Measurements from ENCODE around the gene LPCAT3. TPM values are rescaled to one million over a fixed set of nuclear protein-coding genes. Genes with fewer than 3 reads are reported as not detected.

Gene LPCAT3, protein sequence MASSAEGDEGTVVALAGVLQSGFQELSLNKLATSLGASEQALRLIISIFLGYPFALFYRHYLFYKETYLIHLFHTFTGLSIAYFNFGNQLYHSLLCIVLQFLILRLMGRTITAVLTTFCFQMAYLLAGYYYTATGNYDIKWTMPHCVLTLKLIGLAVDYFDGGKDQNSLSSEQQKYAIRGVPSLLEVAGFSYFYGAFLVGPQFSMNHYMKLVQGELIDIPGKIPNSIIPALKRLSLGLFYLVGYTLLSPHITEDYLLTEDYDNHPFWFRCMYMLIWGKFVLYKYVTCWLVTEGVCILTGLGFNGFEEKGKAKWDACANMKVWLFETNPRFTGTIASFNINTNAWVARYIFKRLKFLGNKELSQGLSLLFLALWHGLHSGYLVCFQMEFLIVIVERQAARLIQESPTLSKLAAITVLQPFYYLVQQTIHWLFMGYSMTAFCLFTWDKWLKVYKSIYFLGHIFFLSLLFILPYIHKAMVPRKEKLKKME
- total RNA-seq = 33.8 and 35.5 TPM in 2 replicates

DNA sequence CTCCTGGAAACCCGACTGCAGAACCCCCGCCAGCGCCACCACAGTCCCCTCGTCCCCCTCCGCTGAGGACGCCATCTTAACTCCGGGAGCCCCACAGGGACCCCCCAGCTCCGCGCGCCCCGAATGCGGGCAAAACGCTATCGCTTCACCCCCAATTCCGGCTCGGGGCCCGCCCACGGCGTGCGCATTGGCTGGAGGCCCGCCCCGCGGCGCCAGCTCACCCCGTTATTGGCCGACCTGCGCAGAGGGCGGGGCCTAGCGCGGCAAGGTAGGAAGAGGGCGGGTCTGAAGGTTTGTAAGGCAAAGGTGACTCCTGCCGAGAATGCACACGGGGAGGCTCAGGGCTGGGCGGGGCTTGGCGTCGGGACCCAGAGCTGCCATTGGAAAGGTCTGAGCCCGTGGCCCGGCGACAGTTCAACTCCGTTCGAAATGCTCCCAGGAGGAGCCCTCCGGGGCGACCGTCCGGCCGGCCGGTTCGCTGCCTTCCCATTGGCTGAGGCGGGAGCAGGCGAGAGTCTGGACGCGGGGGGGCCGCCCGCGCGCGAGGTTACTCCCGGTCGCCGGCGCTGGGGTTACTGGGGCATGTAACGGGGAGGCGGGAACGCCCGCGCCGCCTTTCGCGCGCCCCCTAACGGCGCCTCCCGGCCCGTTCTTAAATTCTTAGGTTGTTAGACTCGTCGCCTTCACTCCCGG is at the start of gene LPCAT3:
LPCAT3 (minus strand) TSS at position 127 of the 693 bp plus-strand sequence; CDS start at position 75, 52 bp downstream.

DNA sequence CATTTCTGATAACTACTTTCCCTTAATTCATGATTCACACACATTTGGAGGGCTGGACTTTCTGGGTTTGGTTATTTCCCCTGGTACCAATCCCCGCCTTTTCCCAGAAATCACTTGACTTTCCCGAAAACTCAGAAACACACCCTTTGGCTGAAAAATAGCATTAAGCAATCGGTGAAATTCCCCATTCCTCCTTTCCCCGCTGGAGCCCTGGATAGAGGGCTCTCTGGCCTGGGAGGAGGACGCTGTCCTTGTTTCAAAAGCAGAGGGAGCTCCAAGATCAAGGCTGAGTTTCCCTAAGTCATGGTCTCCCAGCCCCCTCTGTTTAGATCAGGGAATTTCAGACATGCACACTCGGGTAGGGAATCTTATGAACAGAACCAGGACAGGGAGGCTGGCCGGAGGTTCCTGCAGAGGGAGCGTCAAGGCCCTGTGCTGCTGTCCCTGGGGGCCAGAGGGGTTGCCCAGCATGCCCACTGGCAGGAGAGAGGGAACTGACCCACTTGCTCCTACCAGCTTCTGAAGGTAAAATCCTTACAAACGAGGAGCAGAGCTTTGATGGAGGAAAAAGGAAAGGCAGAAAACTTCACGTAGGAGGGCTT is 42.2 kb upstream of the LPCAT3 start, which contains the start of gene C1S:
C1S (plus strand) TSS at position 366 of the 602 bp plus-strand sequence. CDS start 1,195 bp downstream, outside the sequence.

DNA sequence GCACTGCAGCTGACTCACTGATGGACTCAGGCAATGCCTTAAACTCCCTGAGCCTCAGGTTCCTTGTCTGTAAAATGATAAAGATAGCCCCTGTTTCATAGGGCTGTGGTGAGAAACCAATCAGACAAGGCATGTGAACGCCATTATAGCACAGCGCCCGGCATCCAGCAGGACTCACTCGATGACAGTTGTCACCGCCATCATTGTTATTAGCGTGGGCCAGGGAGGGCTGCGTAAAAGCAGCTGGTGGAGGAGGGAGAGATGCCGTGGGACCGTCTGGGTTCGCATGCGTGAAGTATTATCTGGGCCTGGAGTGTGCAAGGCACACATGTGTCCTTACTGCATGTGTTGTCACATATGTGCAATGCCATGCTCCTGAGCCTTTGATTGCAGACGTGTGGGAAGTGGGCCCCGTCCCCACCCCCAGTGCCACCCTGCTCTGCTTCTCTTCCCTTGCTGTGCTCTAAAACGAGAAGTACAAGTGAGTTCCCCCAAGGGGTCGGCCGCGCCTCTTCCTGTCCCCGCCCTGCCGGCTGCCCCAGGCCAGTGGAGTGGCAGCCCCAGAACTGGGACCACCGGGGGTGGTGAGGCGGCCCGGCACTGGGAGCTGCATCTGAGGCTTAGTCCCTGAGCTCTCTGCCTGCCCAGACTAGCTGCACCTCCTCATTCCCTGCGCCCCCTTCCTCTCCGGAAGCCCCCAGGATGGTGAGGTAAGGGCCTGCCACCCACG is 67.3 kb downstream of the LPCAT3 start, which contains the start of gene PTPN6:
PTPN6 (plus strand) TSS at position 546 of the 730 bp plus-strand sequence; CDS start at position 703, 157 bp downstream.

DNA sequence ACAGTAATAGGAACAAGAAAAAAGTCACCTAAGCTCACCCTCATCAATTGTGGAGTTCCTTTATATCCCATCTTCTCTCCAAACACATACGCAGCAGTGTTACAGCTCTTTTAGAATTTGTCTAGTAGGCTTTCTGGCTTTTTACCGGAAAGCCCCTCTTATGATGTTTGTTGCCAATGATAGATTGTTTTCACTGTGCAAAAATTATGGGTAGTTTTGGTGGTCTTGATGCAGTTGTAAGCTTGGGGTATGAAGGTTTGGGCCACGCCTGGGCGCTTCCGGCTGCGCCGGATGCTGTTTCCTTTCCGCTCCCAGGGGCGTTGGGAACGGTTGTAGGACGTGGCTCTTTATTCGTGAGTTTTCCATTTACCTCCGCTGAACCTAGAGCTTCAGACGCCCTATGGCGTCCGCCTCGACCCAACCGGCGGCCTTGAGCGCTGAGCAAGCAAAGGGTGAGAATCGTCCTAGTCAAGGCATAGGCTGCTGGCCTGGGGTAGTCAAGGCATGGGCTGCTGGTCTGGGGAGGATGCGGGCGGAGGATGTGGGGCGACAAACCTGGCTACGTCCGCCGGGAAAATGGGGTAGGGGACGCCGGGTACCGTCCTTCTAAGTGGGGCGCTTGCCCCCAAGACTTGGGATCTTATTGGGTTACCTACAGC is 74.4 kb downstream of the LPCAT3 start, which contains the start of the genes C12orf57 and RNU7-1:
C12orf57 (plus strand) TSS at position 301 of the 659 bp plus-strand sequence; CDS start at position 401, 100 bp downstream.
RNU7-1 (plus strand) TSS at position 95 of the 659 bp plus-strand sequence.

DNA sequence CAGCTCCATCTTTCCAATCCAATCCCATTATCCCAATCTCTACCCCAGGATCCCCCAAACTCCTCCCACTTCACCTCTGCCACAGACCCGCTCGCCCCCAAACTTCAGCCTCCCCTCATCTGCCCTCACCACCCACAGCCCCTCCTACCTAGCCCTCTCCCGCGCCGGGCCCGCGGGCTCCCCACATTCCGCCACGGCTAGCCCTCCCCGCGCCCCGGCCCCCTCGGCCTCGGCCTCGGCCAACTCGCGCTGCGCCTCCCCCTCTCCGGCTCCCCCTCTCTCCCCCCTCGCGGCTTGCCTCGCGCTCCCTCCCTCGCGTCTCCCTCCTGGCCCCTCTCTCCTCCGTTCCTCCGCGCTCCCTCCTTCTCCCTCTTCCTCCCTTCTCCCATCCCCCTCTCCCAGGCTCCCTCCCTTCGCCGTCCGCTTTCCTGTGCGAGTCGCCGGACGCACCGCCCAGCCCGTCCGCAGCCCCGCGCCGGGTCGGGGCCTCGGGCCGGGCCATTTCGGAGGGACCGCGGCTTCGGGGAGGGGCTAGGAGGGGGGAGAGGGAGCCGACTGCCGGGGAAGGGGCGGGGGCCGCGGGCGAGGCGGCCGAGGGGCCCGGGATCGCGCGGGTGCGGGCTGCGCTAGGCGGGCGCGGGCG is 90.8 kb downstream of the LPCAT3 start, which contains the start of gene ATN1:
ATN1 (plus strand) TSS at position 581 of the 643 bp plus-strand sequence. CDS start 6,043 bp downstream, outside the sequence.

Other genes starting within 250 kb of the LPCAT3 start
- 0.43 TPM in 1 of 2 replicates, not detected in the other for gene LAG3, start 246.0 kb downstream of the LPCAT3 start, total RNA-seq
- 0.35 and 0.60 TPM in 2 replicates for gene CD4, start 228.9 kb downstream of the LPCAT3 start, total RNA-seq
- 3.7 and 5.6 TPM in 2 replicates for gene GPR162, start 196.7 kb downstream of the LPCAT3 start, total RNA-seq
- gene P3H3, start 190.1 kb downstream of the LPCAT3 start, total RNA-seq = 43.3 and 62.4 TPM in 2 replicates
- gene GNB3, start 177.6 kb downstream of the LPCAT3 start, total RNA-seq = 0.35 and 1.1 TPM in 2 replicates
- 1.0 and 2.6 TPM in 2 replicates for gene CDCA3, start 167.2 kb downstream of the LPCAT3 start, total RNA-seq
- 39.8 and 51.8 TPM in 2 replicates for gene USP5, start 166.3 kb downstream of the LPCAT3 start, total RNA-seq
- 799 and 1,433 TPM in 2 replicates for gene TPI1, start 150.9 kb downstream of the LPCAT3 start, total RNA-seq
- gene SPSB2, start 145.2 kb downstream of the LPCAT3 start, total RNA-seq = 5.5 and 12.3 TPM in 2 replicates
- 6.3 and 14.0 TPM in 2 replicates for gene LRRC23, start 113.7 kb downstream of the LPCAT3 start, total RNA-seq
- 11.0 and 11.9 TPM in 2 replicates for gene ENO2, start 103.9 kb downstream of the LPCAT3 start, total RNA-seq
- gene ATN1, start 90.5 kb downstream of the LPCAT3 start, total RNA-seq = 19.6 and 24.9 TPM in 2 replicates
- gene RNU7-1, start 74.7 kb downstream of the LPCAT3 start, total RNA-seq = not detected in 2 replicates
- gene C12orf57, start 74.5 kb downstream of the LPCAT3 start, total RNA-seq = 344 and 451 TPM in 2 replicates
- gene PTPN6, start 67.1 kb downstream of the LPCAT3 start, total RNA-seq = not detected in 2 replicates
- gene PHB2, start 47.8 kb downstream of the LPCAT3 start, total RNA-seq = 224 and 365 TPM in 2 replicates
- gene EMG1, start 47.6 kb downstream of the LPCAT3 start, total RNA-seq = 28.3 and 32.0 TPM in 2 replicates
- gene C1S, start 42.2 kb upstream of the LPCAT3 start, total RNA-seq = 273 and 492 TPM in 2 replicates
- 586 and 850 TPM in 2 replicates for gene C1R, start 74.0 kb upstream of the LPCAT3 start, total RNA-seq
- 47.3 and 68.0 TPM in 2 replicates for gene C1RL, start 90.7 kb upstream of the LPCAT3 start, total RNA-seq
- 0.58 TPM in 1 of 2 replicates, not detected in the other for gene RBP5, start 110.4 kb upstream of the LPCAT3 start, total RNA-seq
- 10.9 and 13.2 TPM in 2 replicates for gene CLSTN3, start 111.9 kb upstream of the LPCAT3 start, total RNA-seq
- 16.8 and 32.9 TPM in 2 replicates for gene PEX5, start 171.2 kb upstream of the LPCAT3 start, total RNA-seq